Measurements from ENCODE around the gene SCAPER. TPM values are rescaled to one million over a fixed set of nuclear protein-coding genes. Genes with fewer than 3 reads are reported as not detected.

SCAPER gene
- total and polyA plus RNA-seq, 8 donors, result 3.0 to 23.8 (median 14.2) TPM

DNA sequence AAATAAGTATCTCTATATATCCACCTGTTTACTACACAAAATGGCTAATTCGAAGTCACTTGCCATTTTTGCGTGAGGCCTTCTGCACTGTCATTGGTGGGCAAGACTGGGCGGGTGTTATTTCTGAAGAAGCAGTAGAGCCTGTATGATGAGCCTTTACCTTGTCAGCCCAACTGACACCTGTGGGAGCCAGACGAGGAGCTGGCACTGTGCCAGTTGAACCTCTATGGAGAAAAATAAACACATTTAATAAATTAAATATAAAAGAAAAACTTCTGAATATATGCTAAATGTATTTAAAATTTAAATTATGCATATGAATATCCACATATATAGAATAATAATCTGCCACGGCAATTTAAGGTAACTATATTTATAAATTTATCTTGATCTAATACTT is 109.9 kb downstream of the SCAPER start:
- TF ChIP-seq, protein P1, sequence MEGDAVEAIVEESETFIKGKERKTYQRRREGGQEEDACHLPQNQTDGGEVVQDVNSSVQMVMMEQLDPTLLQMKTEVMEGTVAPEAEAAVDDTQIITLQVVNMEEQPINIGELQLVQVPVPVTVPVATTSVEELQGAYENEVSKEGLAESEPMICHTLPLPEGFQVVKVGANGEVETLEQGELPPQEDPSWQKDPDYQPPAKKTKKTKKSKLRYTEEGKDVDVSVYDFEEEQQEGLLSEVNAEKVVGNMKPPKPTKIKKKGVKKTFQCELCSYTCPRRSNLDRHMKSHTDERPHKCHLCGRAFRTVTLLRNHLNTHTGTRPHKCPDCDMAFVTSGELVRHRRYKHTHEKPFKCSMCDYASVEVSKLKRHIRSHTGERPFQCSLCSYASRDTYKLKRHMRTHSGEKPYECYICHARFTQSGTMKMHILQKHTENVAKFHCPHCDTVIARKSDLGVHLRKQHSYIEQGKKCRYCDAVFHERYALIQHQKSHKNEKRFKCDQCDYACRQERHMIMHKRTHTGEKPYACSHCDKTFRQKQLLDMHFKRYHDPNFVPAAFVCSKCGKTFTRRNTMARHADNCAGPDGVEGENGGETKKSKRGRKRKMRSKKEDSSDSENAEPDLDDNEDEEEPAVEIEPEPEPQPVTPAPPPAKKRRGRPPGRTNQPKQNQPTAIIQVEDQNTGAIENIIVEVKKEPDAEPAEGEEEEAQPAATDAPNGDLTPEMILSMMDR (IDR thresholded peaks at IDR 0.05), result no peak
- H3K36me3 ChIP-seq, result peaks cover 0 to 6% (median 0%) of the 10 kb centered on the region in 3 donors
- H3K4me1 ChIP-seq, result no peaks in the 10 kb centered on the region
- no peaks in the 10 kb centered on the region for H3K27me3 ChIP-seq
- WGBS, 2 donors, result 80 to 81% methylated on average over 5 of the region's 5 CpGs
- H3K27ac ChIP-seq, result no peak overlapping the region
- ATAC-seq (no peak), FAIRE-seq (no peak), DNase-seq (no peak)
- intact Hi-C loops (cut with DNase I), result no loop called here
- H3K4me3 ChIP-seq, result no peak overlapping the region
- H3K9me3 ChIP-seq, result no peaks in the 10 kb centered on the region

DNA sequence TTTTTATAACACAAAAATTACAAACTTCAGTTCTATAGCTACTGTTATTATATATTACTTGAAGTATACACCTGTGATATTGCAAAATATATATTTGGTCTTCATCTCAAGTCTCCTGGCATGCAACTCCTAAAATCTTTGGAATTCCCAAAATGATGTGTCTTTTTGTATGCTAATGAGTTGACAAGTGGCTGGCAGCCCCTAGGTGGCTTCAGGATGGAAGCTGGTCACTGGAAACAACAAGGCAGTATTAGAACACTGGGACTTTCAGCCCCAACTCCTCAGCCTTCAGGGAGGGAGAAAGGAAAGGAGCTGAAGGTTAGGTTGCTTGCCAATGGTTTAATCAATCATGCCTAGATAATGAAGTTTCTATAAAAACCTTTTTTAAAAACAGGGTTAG is 112.0 kb downstream of the SCAPER start:
- ATAC-seq (no peak), DNase-seq (no peak), FAIRE-seq (no peak)
- H3K9me3 ChIP-seq, result no peaks in the 10 kb centered on the region
- intact Hi-C loops (cut with DNase I), result no loop called here
- no peaks in the 10 kb centered on the region for H3K27me3 ChIP-seq
- no peaks in the 10 kb centered on the region for H3K4me1 ChIP-seq
- H3K4me3 ChIP-seq, result no peak overlapping the region
- H3K36me3 ChIP-seq, result no peaks in the 10 kb centered on the region
- TF ChIP-seq, protein P1 (IDR thresholded peaks at IDR 0.05), result no peak
- H3K27ac ChIP-seq, result no peak overlapping the region

DNA sequence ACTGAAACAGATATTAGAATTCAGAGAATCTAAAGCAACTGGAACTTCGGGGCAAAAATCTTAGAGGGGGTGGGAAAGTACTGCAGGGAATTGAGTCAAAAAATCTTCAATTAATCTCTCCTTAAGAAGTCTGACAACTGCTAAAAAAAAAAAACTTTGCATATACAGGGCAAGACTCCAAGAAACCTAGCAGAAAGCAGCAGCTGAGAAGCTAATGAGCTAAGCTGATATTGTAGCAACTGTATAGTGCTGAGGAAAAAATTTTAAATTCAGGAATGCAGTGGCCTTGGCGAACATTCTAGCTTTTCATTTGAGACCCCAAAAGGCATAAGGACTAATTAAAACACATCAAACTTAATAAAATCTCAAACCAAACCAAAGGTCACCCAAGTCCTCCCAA is 113.6 kb downstream of the SCAPER start:
- WGBS, 2 donors, result 91 to 98% methylated on average over 2 of the region's 2 CpGs
- ATAC-seq (no peak), DNase-seq (no peak), FAIRE-seq (no peak)
- TF ChIP-seq, protein P1 (IDR thresholded peaks at IDR 0.05), result no peak
- no peaks in the 10 kb centered on the region for H3K36me3 ChIP-seq
- H3K4me1 ChIP-seq, result no peaks in the 10 kb centered on the region
- H3K4me3 ChIP-seq, result no peak overlapping the region
- no peaks in the 10 kb centered on the region for H3K27me3 ChIP-seq
- H3K27ac ChIP-seq, result no peak overlapping the region
- intact Hi-C loops (cut with DNase I), result no loop called here
- H3K9me3 ChIP-seq, result no peaks in the 10 kb centered on the region

DNA sequence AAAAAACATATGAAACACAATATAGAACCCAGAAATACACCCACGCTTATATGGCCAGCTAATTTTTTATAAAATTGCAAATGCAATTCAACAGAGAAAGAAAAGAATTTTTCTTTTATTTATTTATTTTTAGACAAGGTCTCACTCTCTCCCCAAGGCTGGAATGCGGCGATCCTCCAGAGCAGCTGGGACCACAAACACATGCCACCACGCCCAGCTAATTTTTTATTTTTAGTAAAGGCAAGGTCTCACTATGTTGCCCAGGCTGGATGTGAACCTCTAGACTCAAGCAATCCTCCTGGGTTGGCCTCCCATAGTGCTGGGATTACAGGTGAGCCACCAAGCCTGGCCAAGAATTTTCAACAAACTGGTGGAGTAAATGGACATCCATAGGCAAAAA is 117.9 kb downstream of the SCAPER start:
- Histone ChIP-seq H3K27me3 (no peaks in the 10 kb centered on the region), H3K4me1 (no peaks in the 10 kb centered on the region), H3K4me3 (no peak overlapping the region), H3K36me3 (no peaks in the 10 kb centered on the region), H3K27ac (no peak overlapping the region), H3K9me3 (no peaks in the 10 kb centered on the region)
- ATAC-seq (no peak), DNase-seq (no peak), FAIRE-seq (no peak)
- TF ChIP-seq, protein P1 (IDR thresholded peaks at IDR 0.05), result no peak
- WGBS, 2 donors, result 96 to 100% methylated on average over 4 of the region's 4 CpGs
- intact Hi-C loops (cut with DNase I), result no loop called here

DNA sequence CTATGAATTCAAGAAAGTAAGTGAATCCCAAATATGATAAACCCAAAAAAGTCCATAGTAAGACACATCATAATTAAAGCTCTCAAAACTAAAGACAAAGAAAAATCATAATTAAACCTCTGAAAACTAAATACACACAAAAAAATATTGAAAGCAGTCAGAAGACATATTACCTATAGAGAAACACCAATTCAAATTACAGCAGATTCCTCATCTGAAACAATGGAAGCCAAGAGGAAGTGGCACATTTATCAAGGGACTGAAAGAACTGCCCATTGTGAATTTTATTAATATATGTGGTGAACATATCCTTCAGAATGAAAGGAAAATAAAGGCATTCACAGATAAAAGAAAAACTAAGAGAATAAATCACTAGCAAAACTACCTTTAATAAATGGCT is 128.2 kb downstream of the SCAPER start:
- no peaks in the 10 kb centered on the region for H3K27me3 ChIP-seq
- no peak overlapping the region for H3K4me3 ChIP-seq
- H3K4me1 ChIP-seq, result peaks cover 0 to 10% (median 4%) of the 10 kb centered on the region in 3 donors
- DNase-seq, result no peak
- H3K9me3 ChIP-seq, result no peaks in the 10 kb centered on the region
- TF ChIP-seq, protein P1 (IDR thresholded peaks at IDR 0.05), result no peak
- no peak for FAIRE-seq
- no peaks in the 10 kb centered on the region for H3K36me3 ChIP-seq
- H3K27ac ChIP-seq, result no peak overlapping the region
- no peak for ATAC-seq
- intact Hi-C loops (cut with DNase I), result no loop called here
